Measurements from ENCODE around the gene G3BP1. TPM values are rescaled to one million over a fixed set of nuclear protein-coding genes. Genes with fewer than 3 reads are reported as not detected.

The G3BP1 gene
- total and polyA plus RNA-seq, 2 of the 13 experiments (the other 11 are each of a cell fraction or from before 2014, with no cell fraction given), result 36.7 to 320 TPM

DNA sequence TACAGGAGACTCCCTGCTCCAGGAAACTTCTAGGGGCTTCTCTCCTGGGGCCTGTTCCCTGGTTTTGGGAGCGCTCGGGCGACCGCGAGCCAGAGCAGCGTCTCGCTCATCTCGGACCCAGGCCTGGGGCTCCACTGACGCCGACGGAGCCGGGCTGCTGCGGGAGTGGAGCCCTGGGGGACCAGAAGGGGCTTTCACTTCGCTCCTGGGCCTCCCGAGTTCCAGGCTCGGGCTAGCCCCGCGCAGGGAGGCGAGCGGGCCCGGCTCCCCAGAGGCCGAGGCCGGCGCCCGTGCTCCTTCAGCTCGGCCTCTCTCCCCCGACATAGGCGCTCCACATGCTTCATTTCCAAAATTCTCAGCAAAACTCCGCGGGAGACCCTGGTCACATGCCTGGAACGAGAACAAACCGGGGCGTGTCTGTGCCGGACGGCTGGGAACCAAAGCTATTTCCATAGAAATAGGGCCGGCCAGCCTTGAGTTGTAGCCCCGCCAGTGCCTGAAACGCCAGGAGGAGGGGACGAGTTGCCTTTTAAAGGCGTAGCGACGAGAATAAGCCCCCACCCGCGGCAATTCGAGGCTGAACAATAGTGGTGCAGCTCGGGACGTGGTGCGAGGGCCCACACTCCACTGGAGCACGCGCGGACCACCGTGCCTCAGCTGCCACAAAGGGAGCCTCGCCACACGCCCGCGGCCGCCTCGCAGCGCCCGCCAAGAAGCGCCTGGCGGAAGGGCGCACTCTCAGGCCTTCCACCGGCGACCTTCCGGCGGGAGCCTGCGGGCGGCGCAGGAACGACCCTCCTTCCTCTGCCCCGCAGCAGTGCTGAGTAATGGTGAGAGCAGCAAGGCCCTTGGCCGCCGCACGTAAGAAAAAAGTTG, 1.1 kb upstream of the G3BP1 start:
- in situ Hi-C loops (cut with HindIII; ENCODE audit: extremely low pct_ligation_motif_present, low pct_unique_long_range_greater_than_20kb) (no loop called here), intact Hi-C loops (cut with micrococcal nuclease; ENCODE audit: unreplicated experiment) (loop anchor here (1.0 to 5.0 kb wide), 5 partner anchors 12 to 518 kb away; partner anchors contain the start of genes ATOX1 and GM2A)
- Histone ChIP-seq H3K27me3 (ENCODE audit: control insufficient read depth in 1 of 2, insufficient read depth in 2 of 2, low read length in 2 of 2) (no peaks in the 10 kb centered on the region; a peak in 1 of 5 replicates), H3K9ac (ENCODE audit: insufficient read depth, low read depth, low read length) (peak overlapping the region; percentile 79), H2AFZ (ENCODE audit: low read length) (no peak overlapping the region), H3K36me3 (replicated peaks in 1 of 2; ENCODE audit: control insufficient read depth in 1 of 2, insufficient read depth in 2 of 2, low read length in 2 of 2) (no peaks in the 10 kb centered on the region), H4K20me1 (ENCODE audit: insufficient read depth, low read length) (peaks cover 35% of the 10 kb centered on the region), H3K4me1 (ENCODE audit: insufficient read depth, low read length) (peaks cover 29% of the 10 kb centered on the region), H3K79me2 (ENCODE audit: insufficient read depth, low read length) (peaks cover 36% of the 10 kb centered on the region), H3K4me2 (ENCODE audit: low read depth, low read length) (peak overlapping the region; percentile 71), H3K9me3 (ENCODE audit: low read length) (no peaks in the 10 kb centered on the region), H3K4me3 (replicated peaks in 1 of 3; ENCODE audit: insufficient read depth in 1 of 3, low read depth in 2 of 3, low read length in 3 of 3) (peak overlapping the region; percentile 48 to 68 (median 57); a peak in 5 of 6 replicates), H3K27ac (ENCODE audit: extremely low read length, insufficient read depth, low read length) (peak overlapping the region; percentile 93)
- BruUV-seq (replicated peaks), result TSS peak; percentile 86
- peak; percentile 9 for ATAC-seq
- no peak for DNase-seq (ENCODE audit: low spot score)
- ChIA-PET POLR2A (interaction anchor here (0.7 to 5.4 kb wide), 25 partner anchors 7 to 690 kb away, joined by 3 to 148 read pairs (median 6); partner anchors contain the start of genes ATOX1, GM2A, SLC36A1 and SPARC), CTCF (ENCODE audit: low intra/inter-chr PET ratio, low total read pairs) (interaction anchor here (0.7 to 1.1 kb wide), 2 partner anchors 12 to 119 kb away, joined by 3 read pairs; partner anchors contain the start of gene ATOX1)
- FAIRE-seq, result no peak
- WGBS (ENCODE audit: low lambda C conversion rate), result 76% methylated on average over 62 of the region's 75 CpGs
- TF ChIP-seq DMAP1 (CRISPR knock-in tag; IDR thresholded peaks at IDR 0.05) (no peak; the same call in 1 of the 2 replicates), HDAC1 (CRISPR knock-in tag; IDR thresholded peaks at IDR 0.05) (0 out of 2 replicates have a peak, but pooled peaks have one; percentile 36), ZSCAN12 (CRISPR knock-in tag; IDR thresholded peaks at IDR 0.05) (no peak), MAZ (IDR thresholded peaks at IDR 0.05; ENCODE audit: borderline replicate concordance, low read depth, low read length) (no peak), MAZ (CRISPR knock-in tag; IDR thresholded peaks at IDR 0.05; ENCODE audit: low read depth) (0 out of 2 replicates have a peak, but pooled peaks have one; percentile 13), FOXO1 (CRISPR knock-in tag; IDR thresholded peaks at IDR 0.05) (no peak), SNRNP70 (IDR thresholded peaks at IDR 0.05; ENCODE audit: low read depth, low read length) (no peak), FOXK2 (IDR thresholded peaks at IDR 0.05) (no peak), MED13 (CRISPR knock-in tag; IDR thresholded peaks at IDR 0.05) (no peak), ZNF501 (CRISPR knock-in tag; IDR thresholded peaks at IDR 0.05) (no peak), ZFYVE20 (CRISPR knock-in tag; IDR thresholded peaks at IDR 0.05; ENCODE audit: borderline replicate concordance, low read depth) (no peak), ZNF768 (CRISPR knock-in tag; IDR thresholded peaks at IDR 0.05) (peak; percentile 31; the same call in 1 of the 2 replicates), ZNF367 (CRISPR knock-in tag; IDR thresholded peaks at IDR 0.05; ENCODE audit: borderline replicate concordance) (no peak), ZBTB38 (CRISPR knock-in tag; IDR thresholded peaks at IDR 0.05) (peak; percentile 99), ZNF547 (CRISPR knock-in tag; IDR thresholded peaks at IDR 0.05) (0 out of 2 replicates have a peak, but pooled peaks have one; percentile 8), HHEX (CRISPR knock-in tag; IDR thresholded peaks at IDR 0.05) (no peak)
- TF ChIP-seq, protein P1, sequence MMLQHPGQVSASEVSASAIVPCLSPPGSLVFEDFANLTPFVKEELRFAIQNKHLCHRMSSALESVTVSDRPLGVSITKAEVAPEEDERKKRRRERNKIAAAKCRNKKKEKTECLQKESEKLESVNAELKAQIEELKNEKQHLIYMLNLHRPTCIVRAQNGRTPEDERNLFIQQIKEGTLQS (CRISPR knock-in tag; IDR thresholded peaks at IDR 0.05), result no peak
- TF ChIP-seq, protein P2, sequence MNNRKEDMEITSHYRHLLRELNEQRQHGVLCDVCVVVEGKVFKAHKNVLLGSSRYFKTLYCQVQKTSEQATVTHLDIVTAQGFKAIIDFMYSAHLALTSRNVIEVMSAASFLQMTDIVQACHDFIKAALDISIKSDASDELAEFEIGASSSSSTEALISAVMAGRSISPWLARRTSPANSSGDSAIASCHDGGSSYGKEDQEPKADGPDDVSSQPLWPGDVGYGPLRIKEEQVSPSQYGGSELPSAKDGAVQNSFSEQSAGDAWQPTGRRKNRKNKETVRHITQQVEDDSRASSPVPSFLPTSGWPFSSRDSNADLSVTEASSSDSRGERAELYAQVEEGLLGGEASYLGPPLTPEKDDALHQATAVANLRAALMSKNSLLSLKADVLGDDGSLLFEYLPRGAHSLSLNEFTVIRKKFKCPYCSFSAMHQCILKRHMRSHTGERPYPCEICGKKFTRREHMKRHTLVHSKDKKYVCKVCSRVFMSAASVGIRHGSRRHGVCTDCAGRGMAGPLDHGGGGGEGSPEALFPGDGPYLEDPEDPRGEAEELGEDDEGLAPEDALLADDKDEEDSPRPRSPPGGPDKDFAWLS (CRISPR knock-in tag; IDR thresholded peaks at IDR 0.05; ENCODE audit: borderline replicate concordance), result no peak
- TF ChIP-seq, protein P3, sequence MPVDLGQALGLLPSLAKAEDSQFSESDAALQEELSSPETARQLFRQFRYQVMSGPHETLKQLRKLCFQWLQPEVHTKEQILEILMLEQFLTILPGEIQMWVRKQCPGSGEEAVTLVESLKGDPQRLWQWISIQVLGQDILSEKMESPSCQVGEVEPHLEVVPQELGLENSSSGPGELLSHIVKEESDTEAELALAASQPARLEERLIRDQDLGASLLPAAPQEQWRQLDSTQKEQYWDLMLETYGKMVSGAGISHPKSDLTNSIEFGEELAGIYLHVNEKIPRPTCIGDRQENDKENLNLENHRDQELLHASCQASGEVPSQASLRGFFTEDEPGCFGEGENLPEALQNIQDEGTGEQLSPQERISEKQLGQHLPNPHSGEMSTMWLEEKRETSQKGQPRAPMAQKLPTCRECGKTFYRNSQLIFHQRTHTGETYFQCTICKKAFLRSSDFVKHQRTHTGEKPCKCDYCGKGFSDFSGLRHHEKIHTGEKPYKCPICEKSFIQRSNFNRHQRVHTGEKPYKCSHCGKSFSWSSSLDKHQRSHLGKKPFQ (CRISPR knock-in tag; IDR thresholded peaks at IDR 0.05; ENCODE audit: insufficient replicate concordance), result no peak
- TF ChIP-seq, protein P4, sequence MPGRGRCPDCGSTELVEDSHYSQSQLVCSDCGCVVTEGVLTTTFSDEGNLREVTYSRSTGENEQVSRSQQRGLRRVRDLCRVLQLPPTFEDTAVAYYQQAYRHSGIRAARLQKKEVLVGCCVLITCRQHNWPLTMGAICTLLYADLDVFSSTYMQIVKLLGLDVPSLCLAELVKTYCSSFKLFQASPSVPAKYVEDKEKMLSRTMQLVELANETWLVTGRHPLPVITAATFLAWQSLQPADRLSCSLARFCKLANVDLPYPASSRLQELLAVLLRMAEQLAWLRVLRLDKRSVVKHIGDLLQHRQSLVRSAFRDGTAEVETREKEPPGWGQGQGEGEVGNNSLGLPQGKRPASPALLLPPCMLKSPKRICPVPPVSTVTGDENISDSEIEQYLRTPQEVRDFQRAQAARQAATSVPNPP (CRISPR knock-in tag; IDR thresholded peaks at IDR 0.05), result no peak; the same call in 1 of the 2 replicates

Measured in HepG2 (cell line).